ENCODE measurements around the gene FPGS.

DNA sequence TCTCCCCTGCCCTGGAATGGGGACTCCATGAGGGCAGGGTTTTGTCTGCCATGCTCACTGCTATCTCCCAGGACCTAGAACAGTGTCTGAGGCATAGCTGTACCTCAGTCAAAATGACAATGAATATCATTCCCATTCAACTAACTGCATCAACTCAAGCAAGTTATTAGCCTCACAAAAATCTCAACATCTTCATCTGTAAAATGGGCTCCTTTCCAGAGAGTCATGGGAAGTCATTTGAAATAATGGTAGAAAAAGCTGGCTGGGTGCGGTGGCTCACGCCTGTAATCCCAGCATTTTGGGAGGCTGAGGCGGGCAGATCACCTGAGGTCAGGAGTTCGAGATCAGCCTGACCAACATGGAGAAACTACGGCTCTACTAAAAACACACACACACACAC is 33.6 kb upstream of the FPGS start:
- no peak for TF ChIP-seq EZH2 (IDR thresholded peaks at IDR 0.05)
- TF ChIP-seq CTCF (IDR thresholded peaks at IDR 0.05), result no peak
